Fibroblast of skin of left biceps (primary cell): ENCODE measurements around the gene ZFP62.
"Not testable (repeated sequence)": the region's sequence is repeated elsewhere in the genome, so short reads cannot be mapped to it uniquely, and the experiment has no call there.

Source experiments
- DNase-seq, 2 experiments: peaks; one replicate each; pipeline ENCODE4 v3.0.0-alpha.2; 2013; ENCODE audit warnings: low read depth in 2 of 2

Gene ZFP62

DNA sequence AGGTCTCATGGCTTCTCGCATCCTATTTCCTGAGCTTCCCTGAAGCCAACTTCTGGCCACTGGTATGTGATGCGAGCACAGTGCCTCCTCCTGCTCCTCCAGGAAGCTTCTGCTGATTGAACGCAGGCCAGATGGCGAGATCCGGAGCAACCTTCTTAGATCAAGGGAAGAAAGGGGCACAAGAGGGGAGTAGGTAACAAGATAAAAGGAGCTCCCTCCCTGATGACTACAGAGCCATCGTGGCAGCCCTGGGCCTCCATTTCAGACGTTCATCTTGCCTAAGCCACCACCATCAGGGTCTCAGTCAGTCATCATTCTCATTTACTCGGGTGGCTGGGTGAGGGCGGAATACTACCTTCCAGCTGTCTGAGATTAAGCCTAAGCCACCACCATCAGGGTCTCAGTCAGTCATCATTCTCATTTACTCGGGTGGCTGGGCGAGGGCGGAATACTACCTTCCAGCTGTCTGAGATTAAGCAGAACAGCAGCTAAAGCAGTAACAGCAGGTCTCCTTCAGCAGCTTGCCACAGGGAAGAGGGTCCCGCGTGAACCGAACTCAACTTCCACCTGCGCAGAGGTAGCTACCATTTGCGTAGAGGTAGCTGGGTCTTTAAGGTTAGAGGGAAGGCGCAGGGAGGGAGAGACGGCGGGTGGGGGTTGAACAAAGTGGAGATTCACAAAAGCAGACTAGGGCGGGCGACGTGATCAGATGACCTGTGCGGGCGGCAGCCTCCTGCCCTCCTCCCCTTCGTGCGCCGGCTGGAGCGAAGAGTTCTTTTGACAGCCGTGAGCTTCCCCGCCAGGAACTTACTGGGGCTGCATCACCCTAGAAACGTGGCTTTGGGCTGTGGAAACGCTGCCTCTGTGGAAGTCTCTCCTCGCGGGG is 30.6 kb downstream of the ZFP62 start:
- no peak for DNase-seq

DNA sequence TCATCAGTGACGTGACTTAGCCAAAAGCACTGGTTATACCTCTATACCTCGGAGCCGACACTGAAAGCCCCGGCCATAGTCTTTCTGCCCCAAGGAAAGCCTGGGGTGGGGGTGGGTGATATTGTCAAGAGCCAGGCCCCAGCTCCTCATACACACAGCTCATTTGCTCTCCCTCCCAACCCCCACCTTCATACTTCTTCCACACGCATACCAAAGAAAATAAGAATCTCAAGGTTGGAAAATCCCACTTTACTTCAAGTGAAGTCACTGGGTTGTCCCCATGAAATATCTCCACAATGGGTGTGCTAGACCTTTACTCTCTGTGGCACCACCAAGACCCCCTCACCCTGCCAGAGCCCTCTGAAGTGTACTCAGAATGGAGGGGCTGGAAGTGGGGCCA is 31.4 kb downstream of the ZFP62 start:
- DNase-seq, result no peak

DNA sequence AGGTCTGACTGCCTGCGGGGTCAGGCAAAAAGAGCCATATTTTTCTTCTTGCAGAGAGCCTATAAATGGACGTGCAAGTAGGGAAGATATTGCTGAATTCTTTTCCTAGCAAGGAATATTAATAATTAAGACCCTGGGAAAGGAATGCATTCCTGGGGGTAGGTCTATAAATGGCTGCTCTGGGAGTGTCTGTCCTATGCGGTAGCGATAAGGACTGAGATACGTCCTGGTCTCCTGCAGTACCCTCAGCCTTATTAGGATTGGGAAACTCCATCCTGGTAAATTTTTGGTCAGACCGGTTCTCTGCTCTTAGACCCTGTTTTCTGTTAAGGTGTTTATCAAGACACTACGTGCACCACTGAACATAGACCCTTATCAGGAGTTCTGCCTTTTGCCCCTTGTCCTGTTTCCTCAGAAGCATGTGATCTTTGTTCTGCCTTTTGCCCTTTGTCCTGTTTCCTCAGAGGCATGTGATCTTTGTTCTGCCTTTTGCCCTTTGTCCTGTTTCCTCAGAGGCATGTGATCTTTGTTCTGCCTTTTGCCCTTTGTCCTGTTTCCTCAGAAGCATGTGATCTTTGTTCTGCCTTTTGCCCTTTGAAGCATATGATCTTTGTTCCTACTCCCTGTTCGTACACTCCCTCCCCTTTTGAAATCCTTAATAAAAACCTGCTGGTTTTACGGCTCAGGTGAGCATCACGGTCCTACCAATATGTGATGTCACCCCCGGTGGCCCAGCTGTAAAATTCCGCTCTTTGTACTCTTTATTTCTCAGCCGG is 32.1 kb downstream of the ZFP62 start:
- DNase-seq, result not testable (repeated sequence)

DNA sequence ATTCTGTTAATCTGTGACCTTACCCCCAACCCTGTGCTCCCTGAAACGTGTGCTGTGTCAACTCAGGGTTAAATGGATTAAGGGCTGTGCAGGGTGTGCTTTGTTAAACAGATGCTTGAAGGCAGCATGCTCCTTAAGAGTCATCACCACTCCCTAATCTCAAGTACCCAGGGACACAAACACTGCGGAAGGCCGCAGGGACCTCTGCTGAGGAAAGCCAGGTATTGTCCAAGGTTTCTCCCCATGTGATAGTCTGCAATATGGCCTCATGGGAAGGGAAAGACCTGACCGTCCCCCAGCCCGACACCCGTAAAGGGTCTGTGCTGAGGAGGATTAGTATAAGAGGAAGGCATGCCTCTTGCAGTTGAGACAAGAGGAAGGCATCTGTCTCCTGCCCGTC is 33.7 kb downstream of the ZFP62 start:
- DNase-seq, result not testable (repeated sequence)

DNA sequence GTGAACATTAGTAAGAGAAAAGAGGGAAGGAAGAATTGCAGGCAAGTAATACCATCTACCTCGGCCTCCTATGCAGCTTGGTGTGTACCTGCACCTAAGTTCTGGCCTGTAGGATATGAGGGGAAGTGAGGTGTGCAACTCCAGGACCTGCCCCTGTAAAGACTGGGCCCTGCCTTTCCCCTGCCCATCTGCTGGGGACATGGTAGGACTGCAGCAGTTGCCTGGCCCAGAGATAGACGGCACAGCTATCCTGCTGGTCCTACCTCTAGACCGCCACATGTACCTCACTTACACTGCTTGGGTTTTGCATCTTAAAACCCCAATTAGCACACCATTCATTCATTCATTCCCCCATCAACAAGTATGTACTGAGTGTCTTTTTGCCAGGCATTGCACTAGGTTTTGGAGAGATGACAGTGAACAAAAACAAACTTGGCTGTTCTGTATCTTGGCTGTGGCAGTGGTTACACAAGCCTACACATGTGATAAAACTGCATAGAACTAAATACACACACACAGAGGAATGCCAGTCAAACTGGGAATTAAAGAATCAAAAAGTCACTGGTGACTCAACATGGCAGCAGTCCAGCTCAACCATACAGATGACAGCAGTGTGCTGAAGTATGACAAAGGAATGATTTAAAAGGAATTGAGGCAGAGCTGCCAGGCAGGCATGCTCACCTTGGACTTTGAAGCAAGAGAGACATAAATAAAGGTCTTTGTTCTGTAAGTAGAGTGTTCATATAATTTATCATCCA is 35.1 kb downstream of the ZFP62 start:
- no peak for DNase-seq

DNA sequence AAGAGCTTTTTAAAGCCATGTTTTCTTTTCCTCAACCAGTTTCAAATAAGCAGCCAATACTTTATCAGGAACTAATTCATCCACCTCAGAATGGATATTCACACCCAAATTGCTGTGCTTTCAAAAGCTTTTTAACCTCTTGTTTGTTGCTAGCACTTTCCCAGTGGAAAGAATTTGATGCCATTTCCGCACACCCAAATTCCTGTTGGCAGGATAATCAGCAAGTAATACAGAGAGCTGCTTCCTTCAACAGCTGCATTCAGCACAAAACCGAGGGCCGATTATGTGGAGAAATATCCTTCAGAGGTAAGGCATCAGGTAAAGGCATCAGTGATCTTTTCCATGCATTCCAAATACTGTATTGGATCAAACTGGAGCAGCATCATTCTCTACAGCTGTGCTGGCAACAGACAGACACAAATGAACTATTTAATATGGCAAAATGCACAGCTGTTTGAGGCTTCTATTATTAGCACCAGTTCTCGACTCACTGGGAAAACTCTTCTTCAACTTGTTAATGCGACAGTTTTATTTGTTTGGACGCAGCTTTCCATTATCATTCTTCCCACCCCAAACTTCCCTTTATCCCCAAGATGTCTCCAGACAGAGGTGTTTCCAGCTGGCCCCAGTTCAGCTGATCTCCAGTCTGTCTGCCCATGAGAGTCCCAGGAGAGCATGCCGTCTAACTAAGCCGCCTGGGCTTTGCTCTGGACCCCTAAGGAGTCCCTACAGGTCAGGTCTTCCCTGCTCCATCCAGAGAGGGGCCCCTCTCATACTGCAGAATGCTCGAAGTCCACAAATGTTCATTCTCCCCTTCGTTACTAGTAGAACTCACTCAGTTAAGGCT is 36.2 kb downstream of the ZFP62 start:
- DNase-seq, result no peak

DNA sequence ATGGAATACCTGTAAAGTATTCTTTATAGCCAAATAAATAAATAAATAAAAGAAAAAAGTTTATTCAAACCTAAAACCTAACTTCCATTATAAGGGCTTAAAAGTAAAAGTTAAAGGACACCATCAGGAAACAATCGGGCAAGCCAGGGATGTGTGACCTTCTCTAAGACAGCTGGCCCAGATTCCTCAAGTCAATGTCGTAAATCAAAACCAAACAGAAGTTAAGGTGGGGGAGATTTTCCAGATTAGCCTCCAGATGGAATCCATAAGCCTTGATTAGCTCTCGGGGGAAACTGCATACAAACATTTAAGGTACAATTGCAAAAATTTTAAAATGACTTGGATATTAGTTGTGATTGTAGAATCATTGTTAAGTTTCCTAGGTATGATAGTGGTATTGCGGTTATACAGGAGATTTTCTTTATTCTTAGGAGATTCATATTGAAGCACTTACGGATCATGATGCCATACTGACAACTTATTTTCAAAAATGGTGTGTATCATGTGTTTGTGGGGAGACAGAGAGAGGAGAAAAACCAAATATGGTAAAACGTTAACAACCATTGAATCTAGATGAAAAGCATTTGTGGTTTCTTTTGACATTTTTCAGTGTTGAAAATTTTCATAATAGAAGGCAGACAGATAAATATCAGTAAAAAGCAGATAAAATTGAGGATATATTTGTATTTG is 37.0 kb downstream of the ZFP62 start:
- DNase-seq, result no peak

DNA sequence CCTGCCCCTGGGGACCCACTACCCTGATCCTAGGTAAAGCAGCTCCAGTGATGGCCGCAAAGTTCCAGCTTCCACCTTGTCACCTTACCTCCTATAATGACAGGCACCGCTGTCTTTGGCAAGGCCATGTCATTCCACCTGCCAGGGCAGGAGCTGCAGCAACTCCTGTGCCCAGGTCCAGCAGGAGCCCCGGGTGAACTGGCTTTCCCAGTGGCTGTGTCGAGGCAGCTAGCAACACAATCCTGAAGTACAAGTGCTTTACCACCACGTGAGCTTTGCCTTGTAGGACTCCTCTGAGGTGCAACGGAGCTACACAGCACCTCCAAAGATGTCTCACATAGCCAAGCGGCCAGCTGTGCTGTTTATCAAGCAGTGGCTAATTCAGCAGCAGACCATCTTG is 37.7 kb downstream of the ZFP62 start:
- no peak for DNase-seq

DNA sequence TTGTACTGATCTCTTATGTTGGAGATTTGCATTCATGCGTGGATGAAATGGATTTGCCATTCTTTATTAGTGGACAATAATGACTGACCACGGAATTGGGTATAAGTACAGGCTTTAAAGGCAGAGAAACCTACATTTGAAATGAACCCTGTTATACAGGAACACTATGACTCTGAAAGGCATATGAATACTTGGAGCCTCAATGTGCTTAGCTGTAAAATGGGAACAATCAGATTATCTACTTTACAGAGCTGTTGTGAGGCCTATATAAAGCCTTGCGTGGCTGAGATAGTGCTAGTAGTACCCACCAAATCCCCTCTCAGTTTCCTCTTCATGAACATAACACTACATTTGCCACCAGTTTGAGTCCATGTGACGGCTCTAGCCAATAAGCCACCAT is 39.5 kb downstream of the ZFP62 start:
- DNase-seq, result no peak

DNA sequence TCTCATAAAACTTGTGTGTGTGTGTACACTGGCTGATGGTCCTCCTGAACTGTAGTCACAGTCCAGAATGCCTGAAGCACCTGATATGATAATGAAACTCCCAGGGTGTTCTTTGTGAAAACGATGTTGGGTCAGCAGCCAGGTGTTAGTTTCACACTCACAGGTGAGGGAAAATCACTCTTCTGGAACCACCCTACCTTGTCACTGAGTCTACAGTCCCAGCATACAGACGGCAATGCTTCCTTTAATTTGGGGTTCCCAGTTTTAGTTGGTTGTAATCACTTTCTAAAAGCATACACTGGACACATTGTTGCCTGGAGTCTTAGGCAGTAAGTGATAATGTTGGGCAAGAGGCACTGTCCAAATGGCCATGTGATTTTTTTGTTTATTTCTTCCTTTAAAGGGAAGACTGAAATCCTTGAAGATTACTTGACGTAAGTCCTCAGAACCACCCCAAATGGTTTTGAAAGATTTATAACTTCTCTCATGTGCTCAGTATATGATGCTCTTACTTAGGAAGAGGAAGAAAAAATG is 40.2 kb downstream of the ZFP62 start:
- DNase-seq, result no peak

DNA sequence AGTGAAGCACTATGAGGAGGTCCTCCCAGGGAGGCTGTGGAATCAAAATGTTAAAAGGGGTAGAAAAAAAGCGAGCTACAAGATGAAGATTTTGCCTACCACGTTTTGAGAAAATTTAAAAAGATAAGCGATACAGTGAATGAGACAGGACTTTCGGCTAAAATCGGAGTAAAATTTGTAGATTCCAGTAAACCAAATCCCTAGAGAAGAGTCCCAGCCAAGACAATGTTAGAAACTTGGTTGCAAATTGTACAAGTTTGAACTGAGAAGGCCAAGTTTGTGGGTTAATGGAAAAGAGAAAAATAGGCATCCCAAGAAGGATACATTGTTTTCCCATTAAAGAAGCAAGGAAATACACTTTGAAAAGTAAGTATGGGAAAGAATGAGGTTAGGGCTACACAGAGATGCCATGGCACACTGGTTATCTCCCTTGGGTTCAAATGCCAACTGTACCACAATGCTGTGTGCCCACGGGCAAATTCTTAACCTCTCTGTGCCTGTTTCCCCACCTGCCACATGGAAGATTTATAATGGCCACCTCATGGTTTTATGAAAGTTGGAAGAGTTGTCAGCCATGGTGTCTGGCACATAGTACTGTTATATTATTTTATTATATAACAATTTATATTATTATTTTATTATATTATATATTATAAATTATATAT is 42.3 kb downstream of the ZFP62 start:
- no peak for DNase-seq

DNA sequence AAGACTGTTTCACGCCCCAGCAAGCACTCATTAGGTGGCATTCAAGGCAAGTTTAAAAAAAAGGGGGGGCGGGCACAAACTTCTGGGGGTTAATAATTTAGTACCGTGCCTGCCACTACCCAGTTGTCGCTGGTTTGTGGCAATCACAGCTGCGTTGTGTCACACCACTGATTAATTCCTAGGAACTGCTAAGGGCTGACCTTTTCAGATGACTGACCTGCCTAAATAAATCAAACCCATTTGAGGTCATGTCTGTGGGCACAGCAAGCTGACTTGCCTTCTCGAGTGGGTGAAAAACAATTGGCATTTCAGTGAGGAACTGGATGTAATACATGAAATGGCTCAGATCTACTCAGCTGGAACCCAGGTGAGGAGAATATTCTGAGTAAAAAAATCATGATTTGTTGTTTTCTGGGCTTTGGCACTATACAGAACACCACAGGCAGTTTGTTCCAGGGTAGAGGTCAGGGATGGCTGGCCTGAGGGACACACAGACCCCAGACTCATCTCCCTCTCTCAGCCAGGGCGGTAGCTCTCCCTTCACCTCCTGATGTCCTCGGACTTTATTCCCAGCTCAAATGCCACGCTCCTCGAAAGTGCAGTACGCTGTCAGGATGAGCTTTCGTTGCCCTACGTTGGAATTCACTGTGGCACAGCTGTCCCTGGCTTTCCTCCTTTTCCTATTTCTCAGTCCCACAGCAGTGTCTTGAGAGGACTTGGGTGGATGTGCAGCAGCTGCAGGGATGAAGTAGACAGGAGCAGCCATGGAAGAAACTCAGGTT is 43.0 kb downstream of the ZFP62 start:
- no peak for DNase-seq

DNA sequence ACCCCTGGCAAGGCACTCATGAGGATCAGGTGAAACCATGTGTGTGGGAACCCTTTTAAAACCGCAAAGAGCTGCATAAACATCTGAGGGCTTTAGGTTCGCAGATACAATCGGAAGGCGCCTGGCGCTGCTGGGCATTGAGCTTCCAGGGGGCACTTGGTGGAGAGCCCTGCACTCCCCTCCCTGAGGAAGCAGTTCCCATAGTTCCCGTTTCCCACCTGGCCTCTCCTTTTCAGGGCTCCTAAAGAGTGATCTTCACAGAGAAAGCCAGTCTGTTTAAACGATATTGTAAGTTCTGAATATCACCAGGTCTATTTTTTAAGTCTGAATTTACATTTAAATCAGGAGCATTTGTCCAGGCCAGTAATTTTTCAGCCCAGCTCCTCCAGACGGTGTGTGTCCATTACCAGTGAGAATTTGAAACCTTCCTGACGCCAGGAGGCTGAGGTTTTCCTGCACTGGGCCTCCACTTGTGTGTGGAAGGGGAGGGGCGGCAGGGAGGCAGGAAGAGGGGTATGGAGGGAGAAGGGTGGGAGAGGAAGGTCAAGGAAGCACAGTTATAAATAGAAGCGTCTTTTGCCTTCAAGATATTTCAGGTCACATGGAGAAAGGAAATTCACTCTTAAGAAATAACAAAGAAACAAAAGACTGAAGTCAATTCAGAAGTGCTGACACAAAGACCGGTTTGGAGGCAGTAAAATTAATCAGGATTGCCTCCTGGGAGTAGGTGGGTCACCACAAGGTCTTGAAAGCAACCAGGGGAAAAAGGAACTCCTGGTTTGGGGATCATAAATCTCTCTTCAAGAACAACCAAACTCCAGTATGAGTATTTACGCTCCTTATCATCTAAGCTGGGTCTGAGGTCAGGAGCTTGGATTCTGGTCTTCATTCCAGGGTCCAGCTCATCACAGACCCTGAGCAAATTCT is 44.2 kb downstream of the ZFP62 start:
- no peak for DNase-seq

DNA sequence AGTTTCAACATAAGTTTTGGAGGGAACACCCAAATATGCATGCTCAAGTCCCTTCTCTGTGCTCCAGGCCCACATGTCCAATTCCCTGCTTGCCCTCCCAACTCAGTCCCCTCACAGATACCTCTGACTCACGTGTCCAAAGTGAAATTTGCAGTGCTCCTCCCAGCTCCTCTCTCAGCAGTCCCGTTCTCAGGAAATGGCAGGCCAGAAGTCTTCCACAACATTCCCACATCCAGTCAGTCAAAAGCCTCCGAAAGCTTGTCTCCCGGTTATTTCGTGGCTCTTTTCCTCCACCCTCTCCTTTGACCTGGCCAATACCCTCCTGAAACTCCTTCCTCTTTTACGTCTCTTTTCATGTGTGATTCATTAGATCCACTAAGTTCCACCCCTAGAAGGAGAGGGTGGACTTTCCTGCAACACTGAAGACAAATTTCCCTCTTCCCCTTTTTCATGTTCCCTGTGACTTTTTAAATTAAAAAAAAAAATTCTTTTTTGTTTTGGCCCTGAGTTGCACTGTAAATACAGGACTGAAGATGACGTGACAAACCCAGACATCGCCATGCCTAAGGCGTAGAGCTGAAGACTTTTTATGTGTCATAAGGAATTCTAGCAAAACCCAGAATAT is 45.7 kb downstream of the ZFP62 start:
- no peak for DNase-seq

DNA sequence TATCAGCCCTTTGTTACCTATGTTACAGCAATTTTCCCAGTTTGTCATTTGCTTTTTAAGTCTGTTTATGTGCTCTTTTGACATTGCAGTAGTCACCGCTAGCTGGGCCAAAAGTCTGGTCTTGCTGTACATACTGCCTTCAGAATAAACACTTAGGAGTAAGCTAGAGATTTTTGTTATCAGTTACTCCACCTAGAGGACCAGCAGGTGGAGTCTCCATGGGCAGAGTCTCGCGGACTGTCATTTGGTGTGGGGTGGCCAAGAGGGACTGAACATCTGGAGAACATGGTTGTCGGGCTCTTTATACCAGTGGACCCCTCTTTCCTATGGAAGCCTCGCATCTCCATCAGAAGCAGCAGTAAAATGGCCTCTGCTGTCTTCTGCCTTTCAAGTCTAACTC is 47.7 kb downstream of the ZFP62 start:
- DNase-seq, result no peak

DNA sequence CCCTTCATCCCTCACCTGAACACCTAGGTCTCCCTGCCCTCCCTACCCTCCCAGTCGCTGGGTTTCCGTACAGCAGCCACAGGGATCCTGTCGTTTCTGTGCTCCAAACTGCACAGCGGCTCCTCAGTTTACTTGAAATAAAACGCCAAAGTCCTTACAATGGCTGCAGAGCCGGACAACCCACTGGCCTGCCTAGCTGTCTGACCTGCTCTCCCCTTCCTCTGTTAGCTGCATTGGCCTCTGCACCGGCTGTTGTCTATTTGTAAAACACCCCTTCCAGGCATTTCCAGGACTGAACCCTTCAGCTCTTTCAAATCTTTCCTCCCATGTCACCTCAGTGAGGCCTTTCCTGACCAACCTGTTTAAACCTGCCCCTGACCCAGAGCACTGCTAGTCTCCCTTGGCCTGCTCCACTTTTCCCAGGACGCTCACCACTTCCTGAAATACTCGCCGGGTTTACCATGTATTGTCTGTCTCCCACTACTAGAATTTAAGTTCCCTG is 49.4 kb downstream of the ZFP62 start:
- no peak for DNase-seq

DNA sequence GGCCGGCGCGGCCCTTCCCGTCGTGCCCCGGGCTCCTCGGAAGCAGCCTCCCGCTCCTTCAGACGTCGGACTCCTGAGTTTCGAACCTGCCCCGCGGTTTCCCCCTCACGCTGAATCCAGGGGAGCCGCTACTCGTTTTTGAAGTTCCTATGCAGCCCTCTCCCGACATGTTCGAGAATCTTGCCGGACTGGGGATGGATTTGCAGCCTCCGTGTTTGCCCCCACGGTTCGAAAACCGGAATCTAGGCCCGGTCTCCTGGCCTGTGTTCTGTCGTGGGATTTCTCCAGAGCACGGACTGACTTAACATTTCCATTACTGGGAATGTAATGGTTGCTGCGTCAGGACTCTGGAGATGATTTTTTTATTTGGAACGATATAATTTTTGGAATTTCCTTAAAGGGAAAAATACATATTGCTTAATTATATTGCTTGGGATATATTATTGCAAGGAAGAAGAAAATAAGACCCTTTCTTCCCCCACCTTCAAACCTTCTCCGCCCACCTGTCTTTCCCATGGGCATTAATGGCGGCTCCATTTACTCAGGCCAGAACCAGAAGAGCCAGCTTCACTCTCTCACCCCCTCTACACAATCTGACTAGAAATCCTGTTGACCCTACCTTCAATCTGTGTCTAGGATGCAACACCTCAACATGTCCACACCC is 50.0 kb downstream of the ZFP62 start:
- no peak for DNase-seq
